ENCODE results near the gene MOK. TPM values are rescaled to one million over a fixed set of nuclear protein-coding genes. Genes with fewer than 3 reads are reported as not detected.
"Not testable (repeated sequence)": the region's sequence is repeated elsewhere in the genome, so short reads cannot be mapped to it uniquely, and the experiment has no call there.

The MOK gene
- total RNA-seq = 81.0 and 86.1 TPM in 2 replicates

GRCh38 chr14:102304611-102305506 lies at the start of gene MOK:
Gene MOK, minus strand, starts transcription at chr14:102305164. Its CDS starts 196 bp downstream, at chr14:102304968.
- no peaks in the 10 kb centered on the region for H3K27me3 ChIP-seq (ENCODE audit: insufficient read depth, low read length)
- no peaks in the 10 kb centered on the region for H3K9me3 ChIP-seq (ENCODE audit: low read depth, low read length)
- DNase-seq (ENCODE audit: insufficient read length, low spot score, missing footprints) = peak; percentile 98
- H3K4me3 ChIP-seq (ENCODE audit: insufficient read depth, low read length) = peak within 1 kb of the TSS; percentile 99
- peak within 1 kb of the TSS; percentile 96 for H3K27ac ChIP-seq (ENCODE audit: low read depth, low read length)
- no peaks in the 10 kb centered on the region for H3K36me3 ChIP-seq (ENCODE audit: insufficient read depth, low read length)
- H3K4me2 ChIP-seq (ENCODE audit: insufficient read depth, low read length) = peak within 1 kb of the TSS; percentile 81
- H2AFZ ChIP-seq (ENCODE audit: low read length) = peak within 1 kb of the TSS; percentile 91
- H4K20me1 ChIP-seq (ENCODE audit: insufficient read depth, low read length) = no peaks in the 10 kb centered on the region
- H3K4me1 ChIP-seq (ENCODE audit: insufficient read depth, low read length) = peaks cover 11% of the 10 kb centered on the region
- H3K79me2 ChIP-seq (ENCODE audit: insufficient read depth, low read length) = peaks cover 47% of the 10 kb centered on the region
- no peak for TF ChIP-seq CTCF (IDR thresholded peaks at IDR 0.05; ENCODE audit: extremely low read depth, low read depth, low read length)

GRCh38 chr14:102353126-102353619 lies 48.2 kb upstream of the MOK start:
- no peak overlapping the region for H3K4me2 ChIP-seq (ENCODE audit: insufficient read depth, low read length)
- no peaks in the 10 kb centered on the region for H3K9me3 ChIP-seq (ENCODE audit: low read depth, low read length)
- H4K20me1 ChIP-seq (ENCODE audit: insufficient read depth, low read length) = peaks cover 4% of the 10 kb centered on the region
- peaks cover 2% of the 10 kb centered on the region for H3K4me1 ChIP-seq (ENCODE audit: insufficient read depth, low read length)
- no peak for TF ChIP-seq CTCF (IDR thresholded peaks at IDR 0.05; ENCODE audit: extremely low read depth, low read depth, low read length)
- no peak for DNase-seq (ENCODE audit: insufficient read length, low spot score, missing footprints)
- H3K79me2 ChIP-seq (ENCODE audit: insufficient read depth, low read length) = no peaks in the 10 kb centered on the region
- peaks cover 60% of the 10 kb centered on the region for H3K36me3 ChIP-seq (ENCODE audit: insufficient read depth, low read length)
- H2AFZ ChIP-seq (ENCODE audit: low read length) = no peak overlapping the region
- no peaks in the 10 kb centered on the region for H3K27me3 ChIP-seq (ENCODE audit: insufficient read depth, low read length)
- no peak overlapping the region for H3K27ac ChIP-seq (ENCODE audit: low read depth, low read length)
- no peak overlapping the region for H3K4me3 ChIP-seq (ENCODE audit: insufficient read depth, low read length)

- H3K36me3 ChIP-seq (ENCODE audit: insufficient read depth, low read length) = peaks cover 56% of the 10 kb centered on the region
- H3K4me2 ChIP-seq (ENCODE audit: insufficient read depth, low read length) = no peak overlapping the region
- TF ChIP-seq CTCF (IDR thresholded peaks at IDR 0.05; ENCODE audit: extremely low read depth, low read depth, low read length) = no peak
- H3K9me3 ChIP-seq (ENCODE audit: low read depth, low read length) = no peaks in the 10 kb centered on the region
- no peaks in the 10 kb centered on the region for H3K27me3 ChIP-seq (ENCODE audit: insufficient read depth, low read length)
- no peak overlapping the region for H3K27ac ChIP-seq (ENCODE audit: low read depth, low read length)
- H3K4me1 ChIP-seq (ENCODE audit: insufficient read depth, low read length) = peaks cover 2% of the 10 kb centered on the region
- no peaks in the 10 kb centered on the region for H3K79me2 ChIP-seq (ENCODE audit: insufficient read depth, low read length)
- H2AFZ ChIP-seq (ENCODE audit: low read length) = no peak overlapping the region
- no peak for DNase-seq (ENCODE audit: insufficient read length, low spot score, missing footprints)
- H4K20me1 ChIP-seq (ENCODE audit: insufficient read depth, low read length) = peaks cover 4% of the 10 kb centered on the region
- H3K4me3 ChIP-seq (ENCODE audit: insufficient read depth, low read length) = no peak overlapping the region
These were observed 47.2 kb upstream of the MOK start for GRCh38 chr14:102352213-102352612.

- H3K4me2 ChIP-seq (ENCODE audit: insufficient read depth, low read length); H3K27me3 ChIP-seq (ENCODE audit: insufficient read depth, low read length); DNase-seq (ENCODE audit: insufficient read length, low spot score, missing footprints); H4K20me1 ChIP-seq (ENCODE audit: insufficient read depth, low read length); H3K4me3 ChIP-seq (ENCODE audit: insufficient read depth, low read length); H3K79me2 ChIP-seq (ENCODE audit: insufficient read depth, low read length); H3K4me1 ChIP-seq (ENCODE audit: insufficient read depth, low read length); H3K27ac ChIP-seq (ENCODE audit: low read depth, low read length); H3K9me3 ChIP-seq (ENCODE audit: low read depth, low read length); H2AFZ ChIP-seq (ENCODE audit: low read length): not testable (repeated sequence)
- peaks cover 61% of the 10 kb centered on the region for H3K36me3 ChIP-seq (ENCODE audit: insufficient read depth, low read length)
These were observed 46.6 kb upstream of the MOK start for GRCh38 chr14:102351593-102351992.

Measured in osteoblast (primary cell).